NCI-H69 (cell line): ENCODE results near the gene ZNF408.

Experiments used
- DNase-seq: peaks from one replicate; lab custom pipeline; 2025; lab: John Stamatoyannopoulos, UW

Gene ZNF408

DNA sequence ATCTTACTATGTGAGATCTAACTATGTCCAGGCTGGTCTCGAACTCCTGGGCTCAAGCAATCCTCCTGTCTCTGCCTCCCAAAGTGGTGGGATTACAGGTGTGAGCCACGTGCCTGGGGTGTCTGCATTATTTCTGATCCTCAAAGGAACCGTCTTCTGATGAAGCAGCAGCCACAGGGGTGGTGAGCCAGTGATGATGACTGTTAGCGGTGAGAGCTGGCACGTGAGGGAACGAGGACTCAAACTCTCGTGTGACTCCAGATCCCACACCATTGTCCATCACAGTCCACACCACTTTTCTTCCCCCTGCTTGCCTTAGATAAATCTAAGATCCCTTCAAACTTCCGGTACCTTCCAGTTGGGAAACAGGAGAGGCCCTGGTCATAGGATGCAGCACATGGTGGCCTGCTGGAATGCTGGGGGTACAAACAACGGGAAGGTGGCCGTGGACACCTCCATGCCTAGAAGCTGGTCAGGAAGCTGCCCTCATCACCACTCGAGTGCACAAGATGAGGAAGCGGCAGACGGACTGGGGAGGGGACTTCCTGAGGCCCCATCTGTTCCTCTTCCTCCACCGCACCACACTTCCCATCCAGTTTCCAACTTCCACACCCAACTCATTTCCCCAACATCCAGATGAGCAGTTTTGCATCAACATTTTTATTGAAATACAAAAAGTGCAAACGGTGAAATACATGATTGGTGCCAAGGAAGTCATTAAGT lies 24.2 kb upstream of the ZNF408 start:
- peak; percentile 54 for DNase-seq

DNA sequence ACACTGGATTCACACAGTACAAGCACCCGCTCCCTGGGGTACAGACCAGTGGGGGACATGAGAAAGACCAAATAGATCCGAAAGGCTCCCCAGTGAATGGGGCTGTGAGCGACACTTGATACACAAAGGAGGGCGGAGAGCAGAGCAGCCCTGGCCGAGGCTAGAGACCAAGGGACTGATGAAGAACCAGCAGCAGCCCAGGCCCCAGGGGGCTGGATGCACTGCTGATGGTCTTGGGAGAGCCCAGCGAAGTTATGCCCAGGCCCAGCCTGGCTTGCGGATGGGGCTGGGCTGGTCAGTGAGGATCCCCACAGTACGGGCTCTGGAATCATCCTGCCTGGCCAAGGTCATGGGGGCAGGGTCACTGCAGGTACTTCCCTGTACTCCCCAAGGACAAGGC lies 23.7 kb upstream of the ZNF408 start:
- DNase-seq, result peak; percentile 54

DNA sequence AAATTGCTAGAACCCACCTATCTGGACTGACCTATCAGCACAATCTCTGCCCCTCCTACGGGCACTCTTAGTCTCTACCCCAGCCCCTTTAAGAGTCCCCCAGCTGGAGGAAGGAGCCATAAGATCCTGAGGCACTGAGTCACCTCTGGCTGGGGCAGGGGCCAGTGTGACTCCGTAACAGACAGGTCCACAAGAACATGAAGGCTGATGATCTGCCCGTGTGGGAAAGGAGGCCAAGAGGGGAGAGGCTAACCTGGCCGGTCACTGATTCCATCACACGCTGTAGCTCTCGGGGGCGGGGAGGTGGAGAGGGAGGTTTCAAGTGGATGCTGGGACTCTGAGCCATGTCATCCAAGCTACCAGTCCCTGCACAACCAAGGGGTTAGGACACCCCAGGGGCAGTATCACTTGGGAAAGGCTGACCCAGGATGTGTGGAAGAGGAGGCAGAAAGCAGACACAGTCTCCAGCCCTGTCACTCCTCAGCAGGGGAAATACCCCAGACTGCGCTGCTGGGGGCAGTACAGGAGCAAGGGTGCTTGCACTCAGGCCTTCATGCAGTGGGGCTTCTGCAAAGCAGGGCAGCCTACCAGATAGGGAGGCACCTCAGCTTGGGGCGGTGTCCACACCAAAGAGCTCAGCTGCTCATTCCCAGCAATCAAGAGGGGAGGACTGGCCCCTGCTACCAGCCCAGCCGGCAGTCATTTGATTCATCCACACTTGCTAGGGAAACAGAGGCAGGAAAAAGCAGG lies 22.7 kb upstream of the ZNF408 start:
- peak; percentile 22 for DNase-seq

DNA sequence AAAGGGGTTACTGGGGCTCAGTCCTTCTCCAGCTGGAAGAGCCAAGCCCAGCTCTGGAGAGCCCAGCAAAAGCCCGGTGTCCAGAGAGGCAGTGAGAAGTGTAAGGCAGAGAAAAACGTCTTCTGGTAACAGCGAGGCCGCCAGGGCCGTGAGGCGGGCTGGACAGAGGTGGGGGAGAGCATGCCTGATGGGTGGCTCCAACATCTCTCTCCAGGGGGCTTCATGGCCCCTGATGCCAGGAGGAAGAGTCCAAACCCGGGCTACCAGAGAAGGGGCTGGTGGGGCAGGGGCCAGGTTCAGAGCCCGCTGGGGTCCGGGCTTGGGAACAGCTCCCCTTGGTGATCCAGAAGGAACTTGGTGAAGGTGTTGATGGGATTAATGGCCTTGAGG lies 22.1 kb upstream of the ZNF408 start:
- no peak for DNase-seq

DNA sequence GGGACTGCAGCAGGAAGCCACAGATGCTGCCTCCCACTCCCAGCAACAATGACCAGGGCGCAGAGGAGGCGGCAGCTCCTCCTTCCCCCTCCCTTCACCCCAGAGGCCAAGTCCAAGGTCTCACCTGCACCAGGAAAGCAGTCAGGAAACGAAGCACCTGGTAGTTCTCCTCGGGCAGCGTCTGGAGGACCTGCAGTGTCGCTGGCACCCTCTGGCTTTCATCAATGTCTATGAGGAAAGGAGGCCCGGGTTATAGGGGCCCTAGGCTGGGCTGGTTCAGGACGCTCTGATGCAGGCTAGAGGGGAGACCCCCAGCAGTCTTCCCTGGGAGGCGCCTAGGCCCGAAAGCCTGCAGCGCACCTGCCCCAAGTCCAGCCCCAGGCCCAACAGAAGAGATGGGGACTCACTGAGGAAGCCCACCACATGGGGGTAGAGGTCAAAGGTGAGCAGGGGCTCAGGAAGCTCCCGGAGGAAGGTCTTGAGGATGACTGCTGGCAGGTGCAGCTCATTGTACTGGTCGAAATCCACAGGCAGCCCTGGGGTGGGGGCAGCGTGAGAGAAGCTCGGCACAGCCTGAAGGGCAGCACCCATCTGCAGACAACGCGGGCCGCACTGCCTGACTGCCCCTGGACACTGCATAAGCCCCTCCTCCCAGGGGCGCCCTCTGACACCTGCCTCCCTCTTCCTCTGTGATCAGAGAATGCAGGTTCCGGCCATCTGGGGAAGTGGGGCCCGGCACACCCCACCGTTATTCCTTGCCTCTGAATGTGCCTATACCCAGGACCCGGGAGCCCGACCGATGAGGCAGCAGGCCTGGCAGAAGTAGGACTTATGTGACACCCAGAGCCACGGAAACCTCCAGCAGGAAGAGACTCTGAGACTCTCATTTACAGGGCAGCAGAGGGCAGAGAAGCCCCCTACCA lies 21.3 kb upstream of the ZNF408 start:
- no peak for DNase-seq

DNA sequence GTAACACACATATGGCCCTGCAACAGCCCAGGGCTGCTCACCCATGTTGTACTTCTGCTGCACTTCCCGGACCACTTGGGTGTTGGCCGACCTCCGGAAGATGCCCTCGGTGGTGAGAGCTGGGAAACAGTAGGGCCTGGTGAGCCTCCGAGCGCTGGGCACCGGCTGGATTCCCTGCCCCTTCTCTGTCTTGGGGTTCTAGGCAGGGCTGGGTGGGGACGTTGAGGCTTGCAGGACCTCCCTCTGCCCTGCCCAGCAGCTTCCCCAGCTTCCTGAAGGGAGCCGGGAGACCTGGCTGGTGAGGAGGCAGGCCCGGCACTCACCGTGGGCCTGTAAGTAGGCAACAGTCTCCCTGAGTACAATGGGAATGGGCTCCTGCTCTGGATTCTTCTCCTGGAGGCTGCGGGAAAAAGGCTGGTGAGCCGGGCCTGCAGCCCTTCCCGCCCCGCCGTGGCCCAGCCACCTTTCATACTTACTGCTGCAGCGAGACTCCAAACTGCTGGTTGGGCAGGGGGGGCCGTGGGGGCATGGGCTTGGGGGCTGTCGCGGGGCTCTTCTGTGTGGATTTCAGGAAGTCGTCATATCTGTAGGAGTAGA lies 20.6 kb upstream of the ZNF408 start:
- no peak for DNase-seq

DNA sequence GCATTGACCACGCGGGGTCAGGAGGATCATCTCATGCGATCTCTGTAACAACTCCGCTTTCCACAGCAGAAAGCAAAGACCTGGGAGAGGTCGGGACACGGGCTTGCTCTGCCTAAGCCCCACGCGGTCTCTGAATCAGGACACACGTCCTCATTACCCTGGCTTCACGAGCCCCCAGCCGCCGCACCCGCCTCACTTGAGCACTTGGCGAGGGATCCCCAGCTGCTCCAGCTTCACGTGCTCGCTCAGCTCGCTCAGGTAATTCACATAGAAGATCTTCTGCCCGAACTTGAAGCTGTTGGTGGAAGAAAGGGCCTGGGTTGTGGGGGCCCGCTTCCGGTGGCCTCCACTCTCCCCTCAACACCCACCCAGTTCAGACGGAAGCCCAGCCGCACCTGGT lies 20.0 kb upstream of the ZNF408 start:
- no peak for DNase-seq

DNA sequence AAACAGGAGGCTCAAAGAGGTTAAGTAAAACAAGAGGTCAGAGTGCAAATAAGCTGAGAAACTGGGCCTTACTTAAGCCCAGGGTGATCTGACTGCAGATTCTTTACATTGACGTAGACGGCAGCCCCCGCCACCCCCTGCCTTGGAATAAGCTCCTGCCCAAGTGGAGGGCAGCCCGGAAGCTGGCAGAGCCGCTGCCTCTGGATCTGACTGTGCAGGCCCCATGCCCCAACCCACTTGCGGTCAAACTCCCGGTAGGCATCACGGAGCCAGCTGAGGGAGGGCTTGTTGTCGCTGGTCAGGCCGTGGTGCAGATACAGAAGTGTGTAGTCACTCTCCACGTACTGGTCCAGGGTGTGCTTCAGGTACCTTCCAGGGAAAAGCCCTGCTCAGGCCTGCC lies 19.0 kb upstream of the ZNF408 start:
- no peak for DNase-seq

DNA sequence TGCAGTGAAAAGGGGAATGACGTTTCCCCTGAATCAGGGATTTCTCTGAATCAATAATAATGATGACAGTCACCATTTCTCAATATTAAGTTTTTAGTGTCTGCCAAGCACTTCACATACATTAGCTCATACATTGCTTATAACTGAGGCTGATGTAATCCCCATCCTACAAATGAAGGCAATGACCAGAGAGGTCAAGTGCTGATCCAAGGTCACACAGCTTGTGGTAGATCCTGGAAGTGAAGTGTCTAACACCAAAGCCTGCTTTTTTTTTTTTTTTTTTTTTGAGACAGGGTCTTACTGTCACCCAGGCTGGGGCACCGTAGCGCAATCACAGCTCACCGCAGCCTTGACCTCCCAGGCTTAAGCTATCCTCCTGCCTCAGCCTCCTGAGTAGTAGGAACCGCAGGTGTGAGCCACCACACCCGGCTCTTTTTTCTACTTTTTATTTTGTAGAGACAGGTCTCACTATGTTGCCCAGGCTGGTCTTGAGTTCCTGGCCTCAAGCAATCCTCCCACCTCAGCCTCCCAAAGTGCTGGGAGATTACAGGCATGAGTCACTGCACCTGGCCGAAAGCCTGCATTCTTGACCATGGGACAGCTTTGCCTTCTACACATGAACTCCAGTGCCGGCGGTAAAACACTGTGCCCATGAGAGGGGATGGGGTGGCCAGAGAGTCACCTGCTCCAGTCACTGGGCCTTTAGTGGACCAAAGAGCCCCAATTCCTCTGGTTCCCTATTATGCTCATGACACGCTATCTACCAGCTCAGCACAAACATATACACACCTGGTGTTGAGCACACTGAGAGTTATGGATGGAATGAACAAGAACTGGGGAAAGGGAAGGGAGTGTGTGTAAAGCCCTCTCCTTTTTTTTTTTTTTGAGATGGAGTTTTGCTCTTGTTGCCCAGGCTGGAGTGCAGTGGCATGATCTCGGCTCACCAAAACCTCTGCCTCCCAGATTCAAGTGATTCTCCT lies 17.8 kb upstream of the ZNF408 start:
- DNase-seq, result no peak

DNA sequence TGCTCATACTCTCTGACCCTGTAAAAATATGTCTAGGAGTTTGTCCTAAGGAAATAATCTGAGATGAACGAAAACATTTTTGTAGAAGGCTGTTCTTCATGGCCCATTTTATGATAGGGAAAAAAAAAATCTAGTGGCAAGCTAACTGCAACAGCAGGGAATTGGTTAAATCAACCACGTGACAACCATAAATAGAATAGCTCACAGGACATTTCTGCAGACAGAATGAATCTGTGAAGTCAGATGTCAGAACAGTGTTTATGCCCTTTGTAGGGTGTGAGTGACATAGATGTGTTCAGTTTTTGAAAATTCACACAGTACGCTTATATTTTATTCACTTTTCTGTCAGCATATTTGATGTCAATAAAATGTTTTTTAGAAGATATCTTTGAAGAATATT lies 16.5 kb upstream of the ZNF408 start:
- no peak for DNase-seq

DNA sequence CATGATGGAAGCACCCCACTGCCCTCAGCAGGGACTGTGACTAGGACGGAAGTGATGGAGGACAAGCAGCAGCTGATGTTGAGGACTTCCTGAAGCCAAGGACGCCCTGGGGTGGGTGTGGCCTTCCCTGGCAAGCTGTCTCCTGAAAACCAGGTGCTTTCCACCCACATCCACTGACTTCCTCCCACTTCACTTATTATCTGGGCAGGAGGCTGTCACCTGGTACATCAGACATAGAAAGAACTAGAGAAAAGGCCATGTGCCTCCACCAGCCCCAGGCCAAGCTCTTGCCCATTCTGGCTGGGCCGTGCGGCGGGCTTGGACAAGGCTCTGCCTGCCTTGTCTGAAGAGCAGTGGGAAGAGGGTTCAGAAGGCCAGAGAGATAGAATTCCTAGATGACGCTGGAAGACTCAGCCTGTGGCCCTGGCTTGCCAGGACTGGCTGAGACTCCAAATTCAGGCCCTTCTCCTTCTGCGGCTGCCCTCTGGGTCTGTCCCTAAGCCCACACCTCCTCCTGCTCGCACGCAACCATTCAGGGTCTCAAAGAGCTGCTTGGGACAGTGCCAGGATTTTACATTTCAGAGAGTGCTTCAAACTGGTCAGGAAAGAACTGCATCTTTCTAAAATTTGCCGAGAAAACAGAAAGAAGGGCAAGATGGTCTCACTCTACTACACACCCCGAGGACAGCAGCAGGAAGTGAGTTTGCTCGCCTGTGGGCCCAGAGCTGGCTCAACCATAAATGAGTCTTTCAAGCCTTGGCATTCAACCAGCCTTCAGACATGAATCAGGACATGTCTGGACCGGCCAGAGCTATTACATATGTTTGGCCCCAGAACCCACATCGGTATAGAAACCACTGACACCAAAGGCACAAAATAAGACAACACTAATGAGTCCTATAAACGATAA lies 13.7 kb upstream of the ZNF408 start:
- DNase-seq, result peak; percentile 74

DNA sequence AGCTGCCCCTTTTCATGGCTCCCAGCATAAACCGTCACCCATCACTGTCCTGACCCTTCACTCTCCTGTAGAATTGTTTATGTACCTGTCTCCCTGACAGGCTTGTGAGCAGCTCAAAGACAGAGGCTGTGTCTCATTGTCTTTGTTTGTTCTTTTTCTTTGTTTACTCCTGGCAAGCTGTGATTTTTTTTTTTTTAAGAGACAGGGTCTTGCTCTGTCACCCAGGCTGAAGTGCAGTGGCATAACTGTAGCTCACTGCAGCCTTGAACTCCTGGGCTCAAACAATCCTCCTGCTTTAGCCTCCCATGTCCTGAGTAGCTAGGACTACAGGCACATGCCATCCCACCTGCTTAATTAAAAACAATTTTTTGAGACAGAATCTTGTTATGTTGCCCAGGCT lies 10.1 kb upstream of the ZNF408 start:
- no peak for DNase-seq

DNA sequence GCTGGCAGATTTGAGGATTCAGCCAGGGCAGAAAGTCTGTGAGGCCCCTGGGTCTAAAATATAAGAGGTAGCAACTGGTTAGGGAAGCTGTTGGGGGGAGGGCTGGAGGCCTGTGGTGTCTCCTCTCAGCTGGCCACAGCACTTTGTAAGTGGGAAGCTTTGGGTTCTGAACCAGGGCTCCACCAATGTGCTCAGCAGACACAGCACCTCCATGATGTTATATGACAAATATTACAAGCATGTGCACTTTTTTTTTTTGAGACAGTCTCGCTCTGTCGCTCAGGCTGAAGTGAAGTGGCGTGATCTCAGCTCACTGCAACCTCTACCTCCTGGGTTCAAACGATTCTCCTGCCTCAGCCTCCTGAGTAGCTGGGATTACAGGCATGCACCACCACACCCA lies 8.4 kb upstream of the ZNF408 start:
- DNase-seq, result no peak

DNA sequence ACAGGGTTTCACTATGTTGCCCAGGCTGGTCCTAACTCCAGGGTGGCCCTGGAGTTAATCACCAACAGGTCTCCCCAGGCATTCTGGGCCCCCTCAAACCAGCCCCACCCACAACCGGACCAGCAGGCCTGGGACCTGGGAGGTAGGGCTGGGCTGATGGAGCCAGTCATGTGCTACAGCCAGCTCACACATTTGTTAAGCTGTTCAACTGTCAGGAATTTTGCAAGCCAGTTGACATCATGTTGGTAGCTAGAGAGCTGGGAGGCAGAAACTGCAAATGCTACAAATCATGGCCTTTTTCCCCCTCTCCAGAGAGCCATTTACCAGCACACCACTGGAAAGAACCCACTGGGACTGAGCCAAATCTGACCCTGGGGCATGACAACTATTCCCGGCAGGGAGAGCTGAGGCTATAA lies 7.2 kb upstream of the ZNF408 start:
- peak; percentile 84 for DNase-seq

DNA sequence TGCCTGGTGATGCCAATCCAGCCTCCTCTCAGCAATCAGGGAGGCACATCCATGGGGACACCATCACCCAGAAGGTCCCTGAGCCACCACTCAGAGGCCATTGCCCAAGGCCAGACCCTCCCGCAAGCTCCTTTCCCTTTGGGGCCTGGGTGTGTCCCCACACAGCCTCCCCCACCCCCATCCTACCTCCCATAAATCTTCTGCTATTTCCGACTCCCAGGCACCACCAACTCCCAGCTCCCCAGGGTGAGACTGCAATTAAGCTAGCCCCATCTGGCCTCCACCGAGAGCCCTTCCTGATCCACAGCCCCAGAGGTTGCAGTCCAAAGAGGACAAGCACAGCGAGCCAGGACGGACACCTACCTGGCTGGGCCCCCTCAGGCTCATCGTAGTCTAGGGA lies 6.8 kb upstream of the ZNF408 start:
- peak; percentile 92 for DNase-seq

DNA sequence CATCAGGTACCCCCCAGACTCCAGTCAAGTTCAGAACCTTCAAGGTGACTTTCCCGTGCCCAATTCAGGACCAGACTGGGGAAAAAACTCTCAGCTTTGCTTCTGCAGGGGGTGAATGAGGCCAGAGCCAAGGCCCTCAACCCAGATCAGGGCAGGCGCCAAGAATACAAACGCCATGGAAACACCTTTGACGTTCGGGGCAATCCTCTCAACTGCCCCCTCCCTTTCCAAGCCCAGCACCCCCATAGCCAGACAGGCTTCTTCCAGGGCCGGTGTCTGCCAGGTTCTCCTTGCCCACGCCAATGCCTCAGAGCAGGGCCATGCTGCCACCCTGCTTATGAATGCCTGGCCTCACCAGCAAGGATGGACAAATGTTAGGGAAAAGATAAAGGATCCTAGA lies 6.2 kb upstream of the ZNF408 start:
- peak; percentile 60 for DNase-seq

DNA sequence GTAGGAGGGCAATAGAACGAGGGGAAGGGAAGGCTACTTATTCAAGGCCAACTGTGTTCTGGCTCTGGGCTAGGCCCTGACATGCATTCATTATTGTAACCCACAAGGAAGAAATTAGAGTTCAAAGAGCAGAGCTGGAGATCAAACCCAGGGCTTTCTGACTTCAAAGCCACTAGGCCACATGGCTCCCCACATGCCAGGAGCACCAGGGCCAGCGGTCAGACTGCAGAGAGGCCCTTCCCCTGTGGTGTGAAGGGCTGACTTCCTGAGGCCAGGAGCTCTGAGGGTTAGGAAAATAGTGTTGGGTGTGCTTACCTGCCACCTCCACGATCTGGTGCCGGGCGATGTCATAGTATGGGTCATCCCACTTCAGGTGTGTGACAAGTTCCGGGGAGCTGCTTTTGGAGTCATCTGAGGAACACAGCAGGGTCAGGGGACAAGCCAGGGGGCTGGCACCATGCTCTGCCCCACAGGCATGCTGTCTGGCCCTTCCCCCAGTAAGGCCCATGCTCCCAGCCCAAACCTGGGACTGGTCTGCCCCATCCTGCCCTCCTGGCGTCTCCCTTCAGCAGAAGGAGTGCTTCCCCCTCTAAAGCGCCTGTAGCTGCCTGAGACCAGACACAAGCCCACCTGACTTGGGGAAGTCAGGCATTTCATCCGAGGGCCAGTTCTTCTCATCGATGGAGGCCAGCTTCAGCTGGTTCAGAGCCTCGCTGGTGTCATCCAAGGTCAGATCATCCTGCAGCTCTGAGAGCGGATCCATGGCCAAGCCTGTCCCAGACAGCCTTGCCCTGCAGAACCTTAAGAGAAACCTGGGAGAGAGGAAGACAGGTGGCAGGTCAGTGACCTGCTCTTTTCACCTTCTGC lies 5.3 kb upstream of the ZNF408 start:
- DNase-seq, result no peak

DNA sequence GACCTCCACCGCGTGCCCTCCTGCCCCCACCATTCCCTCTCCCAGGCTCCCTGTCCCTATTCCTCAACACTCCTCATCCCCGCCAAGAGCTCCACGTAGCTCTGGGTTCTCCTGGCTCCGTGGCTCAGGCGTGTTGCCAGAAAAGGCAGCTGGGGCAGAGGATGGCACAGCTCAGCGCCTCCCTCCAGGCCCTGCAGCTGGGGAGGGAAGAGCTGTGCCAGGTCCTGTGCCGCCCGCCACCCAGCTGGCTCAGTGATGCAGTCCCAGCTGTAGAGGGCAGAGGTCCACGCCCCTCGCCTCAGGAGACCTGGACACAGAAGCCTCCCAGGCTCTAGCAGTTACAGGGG lies 4.6 kb upstream of the ZNF408 start:
- peak; percentile 65 for DNase-seq

DNA sequence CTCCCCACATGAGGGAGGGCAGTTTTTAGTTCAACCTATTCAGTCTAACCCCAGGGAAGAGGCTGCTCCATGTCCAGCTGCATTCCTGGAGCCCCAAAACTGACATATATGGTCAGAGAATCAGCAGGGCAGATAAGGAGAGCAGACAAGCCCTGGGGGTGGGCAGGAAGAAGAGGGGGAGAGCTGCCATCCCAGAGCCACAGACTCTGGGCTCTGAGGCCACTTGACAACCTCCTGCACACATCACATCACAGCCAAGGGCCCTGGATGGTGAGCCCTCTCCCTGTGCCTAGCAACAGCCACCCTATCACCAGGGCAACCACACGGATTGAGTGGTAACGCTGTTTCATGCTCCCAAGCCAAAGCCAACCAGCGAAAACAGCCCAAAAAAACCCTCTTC lies 3.5 kb upstream of the ZNF408 start:
- DNase-seq, result no peak
